GM12878 (cell line): ENCODE results near the gene MVK. TPM values are rescaled to one million over a fixed set of nuclear protein-coding genes. Genes with fewer than 3 reads are reported as not detected.

Experiments
- ATAC-seq: fragments of 200-7000 bp; cut with Tn5 transposase; 3 replicates; pipeline ENCODE4 v1.9.1; 2020; ENCODE audit warnings: mild to moderate bottlenecking, moderate library complexity
- BruUV-seq: library from RNA; stranded (reverse); fragments of 400-500 nt; replicated peaks from 2 replicates; lab custom pipeline; 2021; lab: Mats Ljungman, UMichigan
- CTCF ChIA-PET: fragments of 300-600 bp; sonication (Branson Sonifier 250); formaldehyde crosslinking; extraction: SDS; loops from one replicate; lab custom pipeline; 2021; ENCODE audit warnings: inconsistent platforms; lab: Yijun Ruan, JAX
- POLR2A ChIA-PET: fragments of 350-600 bp; formaldehyde crosslinking; extraction: SDS; loops from one replicate; lab custom pipeline; 2021; ENCODE audit warnings: inconsistent platforms; lab: Charles Lee
- RAD21 ChIA-PET: fragments of 300-600 bp; sonication (Branson Sonifier 250); formaldehyde crosslinking; loops from one replicate; lab custom pipeline; 2023; ENCODE audit warnings: antibody characterized with exemption; ENCODE audit not compliant: unreplicated experiment; lab: Charles Lee
- SMC1A ChIA-PET: fragments of 300-600 bp; sonication (Branson Sonifier 250); formaldehyde crosslinking; loops from one replicate; lab custom pipeline; 2023; ENCODE audit not compliant: unreplicated experiment, uncharacterized antibody; lab: Charles Lee
- DNase-seq: peaks from one replicate; pipeline ENCODE4 v3.0.0-alpha.2; 2011; ENCODE audit warnings: low read depth, low spot score
- FAIRE-seq: peaks from 3 replicates; lab custom pipeline; 2011; peaks lifted over from hg19 to GRCh38; lab: Jason Lieb, UNC
- H2AFZ ChIP-seq: 2 replicates; pipeline ENCODE4 v1.6.0; 2011; ENCODE audit warnings: low read depth, low read length, control low read depth; ENCODE audit not compliant: control insufficient read depth
- H3K27ac ChIP-seq: 2 replicates; pipeline ENCODE4 v1.5.1; 2011; ENCODE audit warnings: control low read depth; ENCODE audit not compliant: control insufficient read depth, insufficient read depth
- H3K27me3 ChIP-seq, 2 experiments: replicated peaks in 1 of 2; 2 replicates each; pipeline versions ENCODE4 v1.6.0 to v1.6.1; 2011; ENCODE audit warnings: low read length in 1 of 2; ENCODE audit not compliant: control insufficient read depth in 2 of 2, insufficient read depth in 2 of 2
- H3K36me3 ChIP-seq, 2 experiments: 2 replicates each; pipeline ENCODE4 v1.5.1; 2011; ENCODE audit warnings: low read length in 1 of 2; ENCODE audit not compliant: control insufficient read depth in 2 of 2, insufficient read depth in 2 of 2
- H3K4me1 ChIP-seq: 2 replicates; pipeline ENCODE4 v1.6.1; 2011; ENCODE audit warnings: mild to moderate bottlenecking, low read length, moderate library complexity, mixed read lengths; ENCODE audit not compliant: control insufficient read depth, insufficient read depth
- H3K4me2 ChIP-seq: 2 replicates; pipeline ENCODE4 v1.6.0; 2011; ENCODE audit warnings: control low read depth; ENCODE audit not compliant: control insufficient read depth, insufficient read depth
- H3K4me3 ChIP-seq: fragments of 200-600 bp; sonication (generic); 2 replicates; pipeline ENCODE4 v1.5.1; 2016
- H3K79me2 ChIP-seq: 2 replicates; pipeline ENCODE4 v1.6.0; 2011; ENCODE audit warnings: low read length; ENCODE audit not compliant: control insufficient read depth, insufficient read depth
- H3K9ac ChIP-seq: 2 replicates; pipeline ENCODE4 v1.8.0; 2011; ENCODE audit warnings: low read length, control low read depth, mixed read lengths; ENCODE audit not compliant: control insufficient read depth, insufficient read depth
- H3K9me3 ChIP-seq: replicated peaks from 3 replicates; pipeline ENCODE4 v1.5.1; 2011; ENCODE audit warnings: mild to moderate bottlenecking, low read length; ENCODE audit not compliant: control insufficient read depth, insufficient read depth
- H4K20me1 ChIP-seq: 2 replicates; pipeline ENCODE4 v1.6.0; 2011; ENCODE audit not compliant: control insufficient read depth, insufficient read depth
- BACH1 ChIP-seq: fragments of 450-650 bp; IDR thresholded peaks from 2 replicates; pipeline ENCODE4 v1.6.1; 2017; ENCODE audit warnings: mild to moderate bottlenecking, borderline replicate concordance
- BCLAF1 ChIP-seq: fragments of 450-650 bp; IDR thresholded peaks from 2 replicates; pipeline ENCODE4 v1.6.1; 2017; ENCODE audit warnings: antibody characterized with exemption, mild to moderate bottlenecking, moderate library complexity
- CHD1 ChIP-seq: IDR thresholded peaks from 2 replicates; pipeline ENCODE4 v1.6.1; 2012; ENCODE audit warnings: low read depth, low read length, improper control_type of control experiment
- CREB1 ChIP-seq: IDR thresholded peaks from 2 replicates; pipeline ENCODE4 v1.6.1; 2012; ENCODE audit warnings: low read depth, mild to moderate bottlenecking, inconsistent platforms
- E2F8 ChIP-seq: fragments of 450-650 bp; IDR thresholded peaks from 2 replicates; pipeline ENCODE4 v1.6.1; 2018; ENCODE audit warnings: mild to moderate bottlenecking, low read depth, moderate library complexity; ENCODE audit not compliant: partially characterized antibody
- ELK1 ChIP-seq: IDR thresholded peaks from 2 replicates; pipeline ENCODE4 v1.6.1; 2012; ENCODE audit warnings: low read depth, low read length, improper control_type of control experiment
- MTA2 ChIP-seq: fragments of 450-650 bp; IDR thresholded peaks from 2 replicates; pipeline ENCODE4 v1.6.1; 2016; ENCODE audit warnings: low read depth, mild to moderate bottlenecking, moderate library complexity
- NFIC ChIP-seq: IDR thresholded peaks from 2 replicates; pipeline ENCODE4 v1.6.1; 2012; ENCODE audit warnings: low read depth, mild to moderate bottlenecking, inconsistent platforms, low read length, moderate library complexity
- SPI1 ChIP-seq: IDR thresholded peaks from 2 replicates; pipeline ENCODE4 v1.6.1; 2011; ENCODE audit warnings: low read depth, mild to moderate bottlenecking, low read length, moderate library complexity, borderline replicate concordance; ENCODE audit not compliant: insufficient read depth
- SUPT20H ChIP-seq: IDR thresholded peaks from 2 replicates; pipeline ENCODE4 v1.6.1; 2011; ENCODE audit warnings: low read depth, mild to moderate bottlenecking, low read length, moderate library complexity, borderline replicate concordance; ENCODE audit not compliant: control insufficient read depth
- WGBS: methylation state at CpG from one replicate; pipeline ENCODE4 v1.1.6; 2016; ENCODE audit warnings: low lambda C conversion rate; ENCODE audit not compliant: insufficient replicate concordance, insufficient coverage; ENCODE audit errors: missing lambda C conversion rate; 5-methylcytosine and 5-hydroxymethylcytosine counted together
- in situ Hi-C: fragments of 300-500 bp; cut with MboI; formaldehyde crosslinking; loops from 9 replicates; pipeline ENCODE4 v1.14.3; 2018; ENCODE audit warnings: mixed read lengths
- intact Hi-C: fragments of 100-400 bp; cut with micrococcal nuclease; formaldehyde crosslinking; loops from one replicate; pipeline ENCODE4 v1.14.2; 2022; ENCODE audit not compliant: unreplicated experiment
- polyA plus RNA-seq, 11 experiments: library from polyadenylated mRNA; depleted of rRNA in 4 of 11; unstranded in 6 of 11; stranded (reverse) in 5 of 11; fragments of >200 nt; fragmentation: Nextera tagmentation in 4 of 11; fragmentation: Illumina TruSeq in 1 of 11; extraction: Ambion mirVana in 4 of 11; extraction: Trizol in 1 of 11; gene quantifications; 1 replicate in 1 of 11; 2 replicates in 10 of 11; pipeline versions ENCODE4 v1.2.1 to v1.2.3, GENCODE V29; 2011 to 2016; ENCODE audit warnings: inconsistent platforms in 2 of 11, missing spikeins in 2 of 11, low read depth in 1 of 11
- total RNA-seq, 4 experiments: library from RNA; depleted of rRNA in 3 of 4; stranded (reverse); fragments of >200 nt in 3 of 4; fragmentation: Illumina TruSeq in 1 of 4; extraction: Trizol in 1 of 4; gene quantifications; 2 replicates each; pipeline versions ENCODE4 v1.2.1 to v1.2.3, GENCODE V29; 2013 to 2021
- TF ChIP-seq, protein P1 (sequence below): IDR thresholded peaks from 2 replicates; pipeline ENCODE4 v1.6.1; 2011; ENCODE audit warnings: borderline replicate concordance, low read depth, mild to moderate bottlenecking, moderate library complexity, mixed read lengths, low read length; ENCODE audit not compliant: insufficient read depth; ENCODE audit errors: extremely low read length
- TF ChIP-seq, protein P2 (sequence below): fragments of 450-650 bp; conservative IDR thresholded peaks from 2 replicates; pipeline ENCODE4 v1.6.1; 2017; ENCODE audit warnings: mild to moderate bottlenecking, moderate library complexity

The MVK gene
- total and polyA plus RNA-seq, 10 of the 15 experiments (the other 5 are each of a cell fraction or from before 2014, with no cell fraction given) = 0.24 to 46.7 (median 31.9) TPM

- Histone ChIP-seq H2AFZ (no peak overlapping the region), H3K36me3 (no peaks in the 10 kb centered on the region), H4K20me1 (no peaks in the 10 kb centered on the region), H3K79me2 (no peaks in the 10 kb centered on the region)
- FAIRE-seq = no peak
- ChIA-PET CTCF (no interaction called here), SMC1A (no interaction called here)
- ATAC-seq = no peak
- TF ChIP-seq SPI1 (no peak), CREB1 (no peak), ELK1 (no peak), BCLAF1 (no peak), NFIC (no peak), MTA2 (no peak), BACH1 (no peak), CHD1 (no peak), SUPT20H (no peak), E2F8 (no peak)
- TF ChIP-seq, protein P1, sequence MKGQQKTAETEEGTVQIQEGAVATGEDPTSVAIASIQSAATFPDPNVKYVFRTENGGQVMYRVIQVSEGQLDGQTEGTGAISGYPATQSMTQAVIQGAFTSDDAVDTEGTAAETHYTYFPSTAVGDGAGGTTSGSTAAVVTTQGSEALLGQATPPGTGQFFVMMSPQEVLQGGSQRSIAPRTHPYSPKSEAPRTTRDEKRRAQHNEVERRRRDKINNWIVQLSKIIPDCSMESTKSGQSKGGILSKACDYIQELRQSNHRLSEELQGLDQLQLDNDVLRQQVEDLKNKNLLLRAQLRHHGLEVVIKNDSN = no peak
- TF ChIP-seq, protein P2, sequence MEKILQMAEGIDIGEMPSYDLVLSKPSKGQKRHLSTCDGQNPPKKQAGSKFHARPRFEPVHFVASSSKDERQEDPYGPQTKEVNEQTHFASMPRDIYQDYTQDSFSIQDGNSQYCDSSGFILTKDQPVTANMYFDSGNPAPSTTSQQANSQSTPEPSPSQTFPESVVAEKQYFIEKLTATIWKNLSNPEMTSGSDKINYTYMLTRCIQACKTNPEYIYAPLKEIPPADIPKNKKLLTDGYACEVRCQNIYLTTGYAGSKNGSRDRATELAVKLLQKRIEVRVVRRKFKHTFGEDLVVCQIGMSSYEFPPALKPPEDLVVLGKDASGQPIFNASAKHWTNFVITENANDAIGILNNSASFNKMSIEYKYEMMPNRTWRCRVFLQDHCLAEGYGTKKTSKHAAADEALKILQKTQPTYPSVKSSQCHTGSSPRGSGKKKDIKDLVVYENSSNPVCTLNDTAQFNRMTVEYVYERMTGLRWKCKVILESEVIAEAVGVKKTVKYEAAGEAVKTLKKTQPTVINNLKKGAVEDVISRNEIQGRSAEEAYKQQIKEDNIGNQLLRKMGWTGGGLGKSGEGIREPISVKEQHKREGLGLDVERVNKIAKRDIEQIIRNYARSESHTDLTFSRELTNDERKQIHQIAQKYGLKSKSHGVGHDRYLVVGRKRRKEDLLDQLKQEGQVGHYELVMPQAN = no peak
- TF ChIP-seq, all 136 proteins: peak for 0
- Histone ChIP-seq H3K27me3 (no peaks in the 10 kb centered on the region), H3K4me3 (no peak overlapping the region), H3K9ac (no peak overlapping the region), H3K27ac (no peak overlapping the region), H3K9me3 (no peaks in the 10 kb centered on the region), H3K4me2 (no peak overlapping the region), H3K4me1 (no peaks in the 10 kb centered on the region)
- intact Hi-C loops = no loop called here
- BruUV-seq = no TSS peak
- no peak for DNase-seq
- POLR2A ChIA-PET = no interaction called here
- WGBS = 50% methylated on average over 9 of the region's 9 CpGs
- RAD21 ChIA-PET = no interaction called here
- in situ Hi-C loops = no loop called here
Measured at GRCh38 chr12:109539508-109539907, 34.1 kb upstream of the MVK start.
